Fibroblast of lung (primary cell): ENCODE results near the gene CLIC6.

Source experiments
- EZH2 ChIP-seq: IDR thresholded peaks from 2 replicates; pipeline ENCODE4 v1.5.1; 2012; ENCODE audit warnings: low read length, control low read depth, mild to moderate bottlenecking; ENCODE audit errors: missing control alignments
- TF ChIP-seq, protein P1 (sequence below), 2 donors: IDR thresholded peaks in 1 of 2; conservative IDR thresholded peaks in 1 of 2; 1 replicate in 1 of 2; 2 replicates in 1 of 2; pipeline ENCODE4 v1.5.1; 2011 to 2012; ENCODE audit warnings: low read length in 2 of 2, control low read depth in 1 of 2, inconsistent platforms in 1 of 2, low read depth in 1 of 2, mild to moderate bottlenecking in 1 of 2

GRCh38 chr21:34625030-34625593 lies 43.7 kb upstream of the CLIC6 start:
- TF ChIP-seq, protein P1, sequence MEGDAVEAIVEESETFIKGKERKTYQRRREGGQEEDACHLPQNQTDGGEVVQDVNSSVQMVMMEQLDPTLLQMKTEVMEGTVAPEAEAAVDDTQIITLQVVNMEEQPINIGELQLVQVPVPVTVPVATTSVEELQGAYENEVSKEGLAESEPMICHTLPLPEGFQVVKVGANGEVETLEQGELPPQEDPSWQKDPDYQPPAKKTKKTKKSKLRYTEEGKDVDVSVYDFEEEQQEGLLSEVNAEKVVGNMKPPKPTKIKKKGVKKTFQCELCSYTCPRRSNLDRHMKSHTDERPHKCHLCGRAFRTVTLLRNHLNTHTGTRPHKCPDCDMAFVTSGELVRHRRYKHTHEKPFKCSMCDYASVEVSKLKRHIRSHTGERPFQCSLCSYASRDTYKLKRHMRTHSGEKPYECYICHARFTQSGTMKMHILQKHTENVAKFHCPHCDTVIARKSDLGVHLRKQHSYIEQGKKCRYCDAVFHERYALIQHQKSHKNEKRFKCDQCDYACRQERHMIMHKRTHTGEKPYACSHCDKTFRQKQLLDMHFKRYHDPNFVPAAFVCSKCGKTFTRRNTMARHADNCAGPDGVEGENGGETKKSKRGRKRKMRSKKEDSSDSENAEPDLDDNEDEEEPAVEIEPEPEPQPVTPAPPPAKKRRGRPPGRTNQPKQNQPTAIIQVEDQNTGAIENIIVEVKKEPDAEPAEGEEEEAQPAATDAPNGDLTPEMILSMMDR (conservative IDR thresholded peaks at IDR 0.05 in 1 of 2, IDR thresholded peaks at IDR 0.05 in 1 of 2; ENCODE audit: low read depth in 1 of 2, low read length in 2 of 2) = no peak
- TF ChIP-seq EZH2 = no peak
